NCI-H1436 (cell line): ENCODE results near the gene DOK4.

Source experiments
- DNase-seq: peaks from one replicate; lab custom pipeline; 2025; lab: John Stamatoyannopoulos, UW

The DOK4 gene

GRCh38 chr16:57485916-57486857, at the start of gene DOK4:
Gene DOK4, minus strand, starts transcription at chr16:57486493. Its CDS starts 6,986 bp downstream, at chr16:57479507.
- DNase-seq: peak; percentile 53

DNA sequence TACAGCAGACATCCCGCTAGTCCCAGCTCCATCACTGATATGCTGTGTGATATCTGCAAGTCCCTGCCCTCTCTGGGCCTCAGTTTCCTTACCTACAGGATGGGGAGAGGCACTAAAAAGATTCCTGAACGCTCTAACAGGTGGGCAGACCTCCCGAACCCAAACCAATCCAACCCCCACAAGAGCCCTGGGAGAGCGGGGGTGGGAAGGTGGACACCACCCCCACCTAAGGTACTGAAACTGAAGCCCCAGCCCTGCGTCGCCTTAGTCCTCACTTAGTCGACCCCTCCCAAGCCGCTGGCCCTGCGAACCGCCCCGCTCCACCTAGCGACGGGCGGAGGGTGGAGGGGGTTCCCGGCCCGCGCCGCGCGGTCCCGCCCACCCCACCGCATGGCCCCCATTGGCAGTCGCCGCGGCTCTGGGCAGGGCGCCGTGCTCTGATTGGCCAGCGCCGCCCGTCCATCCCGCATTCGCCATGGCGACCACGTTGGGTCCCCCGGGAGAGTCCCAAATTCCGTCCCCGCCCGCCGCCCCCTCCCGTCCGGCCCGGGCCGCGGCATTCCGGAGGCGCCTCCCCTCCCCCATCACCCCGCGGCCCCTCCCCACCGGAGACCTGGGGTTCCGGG, 49.5 kb upstream of the DOK4 start:
- peak; percentile 84 for DNase-seq

GRCh38 chr16:57534881-57535658, 48.8 kb upstream of the DOK4 start:
- no peak for DNase-seq

- DNase-seq: no peak
Measured at GRCh38 chr16:57534337-57534880, 48.1 kb upstream of the DOK4 start.

DNA sequence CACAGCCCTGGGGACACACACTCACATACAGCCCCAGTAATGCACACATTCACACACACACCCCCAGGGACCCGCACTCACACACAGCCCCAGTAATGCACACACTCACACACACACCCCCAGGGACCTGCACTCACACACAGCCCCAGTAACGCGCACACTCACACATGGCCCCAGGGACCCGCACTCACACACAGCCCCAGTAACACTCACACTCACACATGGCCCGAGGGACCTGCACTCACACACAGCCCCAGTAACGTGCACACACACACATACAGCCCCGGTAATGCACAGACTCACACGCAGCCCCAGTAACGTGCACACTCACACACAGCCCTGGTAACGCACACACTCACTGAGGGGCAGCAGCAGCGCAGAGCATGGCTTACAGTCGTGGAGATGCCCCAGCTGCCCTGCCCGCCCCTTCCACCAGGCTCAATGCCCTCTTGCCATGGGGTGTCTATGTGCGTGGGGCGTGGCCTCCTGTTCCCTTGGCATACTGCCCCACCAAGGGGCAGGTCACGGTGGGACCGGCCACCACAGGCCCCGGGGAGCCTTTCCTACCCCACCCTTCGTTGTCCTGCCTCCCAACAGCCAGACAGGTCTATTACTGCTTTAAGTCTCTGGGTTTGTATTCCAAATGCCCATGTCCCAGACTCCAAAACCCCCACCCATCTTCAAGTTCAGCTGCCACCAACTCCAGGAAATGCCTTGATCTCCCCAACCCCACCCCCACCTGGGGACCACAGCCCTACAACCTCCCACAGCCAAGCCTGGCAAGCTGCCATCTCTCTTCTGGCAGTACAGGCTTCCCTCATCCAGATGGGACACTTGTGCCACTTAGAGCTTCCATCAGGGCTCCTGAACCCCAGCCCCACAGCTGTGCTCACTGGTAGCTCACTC, 47.4 kb upstream of the DOK4 start:
- DNase-seq: no peak

- DNase-seq: no peak
Measured at GRCh38 chr16:57532266-57532625, 46.0 kb upstream of the DOK4 start.

DNA sequence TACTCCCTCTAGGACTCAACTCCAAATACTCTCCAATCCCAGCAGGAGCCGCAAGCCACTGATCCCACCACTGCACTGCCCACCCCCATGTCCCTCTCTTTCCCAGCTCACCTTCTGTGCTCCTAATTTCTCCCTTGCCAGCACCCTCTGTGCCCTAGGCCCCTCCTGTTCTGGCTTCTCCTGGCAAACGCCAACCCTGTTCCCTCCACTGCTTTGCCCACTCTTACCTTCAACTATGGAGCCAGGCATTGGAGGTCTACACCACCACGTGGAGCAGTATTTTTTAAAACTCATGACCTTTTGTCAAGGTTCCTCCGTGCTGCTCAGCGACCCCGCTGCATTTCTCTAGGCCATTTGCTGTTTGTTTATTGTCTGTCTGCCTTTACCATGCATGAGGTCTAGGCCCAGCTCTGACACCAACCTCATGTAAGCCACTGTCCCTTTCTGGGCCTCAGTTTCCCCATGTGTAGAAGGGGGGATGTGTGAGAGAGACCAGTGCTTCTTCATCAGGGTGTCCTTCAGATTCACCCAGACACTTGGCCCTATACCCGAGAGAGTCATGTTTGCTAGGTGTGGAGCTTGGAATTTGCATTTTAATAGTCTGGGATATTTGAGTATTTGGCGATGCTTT, 45.5 kb upstream of the DOK4 start:
- DNase-seq: no peak

DNA sequence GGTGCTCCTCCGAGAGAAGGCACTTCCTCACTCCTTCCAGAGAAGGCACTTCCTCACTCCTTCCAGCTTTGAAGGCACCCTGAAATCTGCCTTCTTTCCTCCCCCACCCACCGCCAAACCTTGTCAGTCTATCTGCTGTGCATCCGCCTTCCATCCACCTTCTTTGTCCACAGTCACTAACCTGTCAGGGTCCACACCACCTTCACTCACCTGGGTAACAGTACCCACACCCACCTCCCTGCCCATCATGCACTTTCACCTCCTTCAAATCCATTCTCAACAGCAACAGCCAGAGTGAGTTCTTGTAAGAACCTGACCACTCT, 44.9 kb upstream of the DOK4 start:
- DNase-seq: no peak

DNA sequence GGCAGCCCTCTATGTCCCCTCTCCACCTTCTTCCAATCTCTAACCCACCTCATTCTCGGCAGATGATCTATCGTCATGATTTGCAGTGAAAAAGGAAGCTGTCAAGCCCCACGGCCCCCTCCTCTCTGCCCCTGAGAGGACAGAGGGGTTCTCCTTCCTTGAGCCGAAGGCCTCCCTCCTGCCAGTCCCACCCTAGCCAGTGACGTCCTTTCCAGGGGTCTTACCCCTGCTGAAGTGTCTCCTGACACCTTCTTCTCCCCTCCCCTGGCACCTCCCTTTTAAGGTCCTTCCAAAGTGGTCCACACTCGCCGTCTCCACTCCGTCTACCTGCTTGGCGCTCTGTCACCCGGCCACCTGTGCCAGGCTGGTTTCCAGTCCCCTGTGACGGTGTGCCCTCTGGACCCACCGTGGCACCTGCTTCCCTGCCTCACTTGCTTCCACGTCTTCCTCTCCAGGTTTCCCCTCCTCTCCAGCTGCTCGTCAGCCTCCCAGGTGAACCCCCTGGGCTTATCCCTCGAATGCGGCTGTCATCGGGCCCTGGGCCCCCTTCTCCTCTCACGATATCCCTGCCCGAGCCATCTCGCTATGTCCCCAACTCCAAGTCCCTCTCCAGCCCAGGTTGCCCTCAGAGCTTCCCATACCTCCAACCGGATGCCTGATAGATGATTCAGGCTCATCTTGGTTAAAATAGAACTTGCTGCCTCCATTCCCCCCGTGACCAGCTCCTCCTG, 44.4 kb upstream of the DOK4 start:
- no peak for DNase-seq

DNA sequence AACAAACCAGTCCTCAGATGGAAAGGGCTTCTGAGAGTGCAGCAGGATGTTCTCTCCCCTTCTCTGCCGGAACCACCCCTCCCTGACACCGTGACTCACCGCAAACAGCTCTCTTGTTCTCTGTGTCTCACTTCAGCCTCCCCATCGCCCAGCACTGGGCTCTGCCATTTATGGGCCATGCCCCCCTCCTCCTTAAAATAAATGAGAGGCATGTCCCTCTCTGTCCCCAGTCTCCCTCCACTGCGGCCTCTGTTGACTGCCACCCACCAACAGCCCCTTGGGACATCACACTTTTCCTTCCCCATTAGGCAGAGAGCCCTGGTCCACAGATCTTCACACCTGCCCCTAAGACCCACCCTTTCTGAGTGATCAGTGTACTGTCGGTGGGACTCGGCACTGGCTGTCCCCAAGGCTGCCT, 43.8 kb upstream of the DOK4 start:
- no peak for DNase-seq

GRCh38 chr16:57529391-57530103, 43.3 kb upstream of the DOK4 start:
- no peak for DNase-seq

GRCh38 chr16:57528499-57529390, 42.5 kb upstream of the DOK4 start:
- peak; percentile 79 for DNase-seq

DNA sequence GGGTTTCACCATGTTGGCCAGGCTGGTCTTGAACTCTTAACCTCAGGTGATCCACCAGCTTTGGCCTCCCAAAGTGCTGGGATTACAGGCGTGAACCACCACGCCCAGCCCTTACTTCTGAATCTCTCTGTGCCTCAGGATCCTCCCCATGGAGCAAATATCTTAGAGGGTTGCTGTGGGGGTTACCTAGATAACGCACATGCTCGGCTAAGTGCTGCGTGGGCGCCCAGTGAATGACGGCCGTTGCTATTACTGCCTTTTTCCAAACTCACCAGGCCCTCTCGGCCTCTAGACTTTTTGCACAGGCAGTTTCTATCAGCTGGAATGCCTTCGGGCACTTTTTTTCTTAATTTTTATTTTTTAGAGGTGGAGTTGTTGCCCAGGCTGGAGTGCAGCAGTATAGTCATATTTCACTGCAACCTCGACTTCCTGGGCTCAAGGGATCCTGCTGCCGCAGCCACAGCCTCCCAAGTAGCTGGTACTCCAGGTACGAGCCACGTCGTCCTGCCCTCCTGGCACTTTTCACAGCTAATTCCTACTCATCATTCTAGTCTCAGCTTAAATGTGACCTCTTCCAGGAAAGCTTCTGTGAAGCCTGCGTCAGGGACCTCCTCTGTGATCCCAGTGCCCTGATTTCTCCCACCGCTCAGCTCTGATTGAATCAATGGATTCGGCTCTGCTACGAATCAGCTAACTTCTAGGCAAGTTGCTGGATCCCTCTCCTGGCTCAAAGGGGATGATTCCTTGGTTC, 41.5 kb upstream of the DOK4 start:
- no peak for DNase-seq

DNA sequence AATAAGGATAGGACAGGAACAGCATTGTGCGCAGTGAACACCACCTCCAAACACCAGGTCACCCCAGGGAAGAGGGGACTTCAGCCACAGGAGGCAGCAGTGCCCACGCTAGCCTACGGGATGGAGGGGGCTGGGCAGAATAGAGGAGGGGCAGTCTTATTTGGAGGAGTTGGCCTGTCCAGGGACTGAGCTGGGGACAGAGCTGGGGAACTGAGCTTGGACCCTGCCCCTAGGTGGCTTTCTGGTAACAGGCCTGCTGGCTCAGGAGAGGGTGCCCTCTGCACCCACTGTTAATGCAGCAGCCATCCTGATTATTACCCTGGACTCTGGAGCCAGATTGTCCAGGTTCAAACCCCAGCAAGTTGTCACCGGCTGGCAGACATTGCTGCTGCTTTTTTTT, 40.7 kb upstream of the DOK4 start:
- DNase-seq: no peak

DNA sequence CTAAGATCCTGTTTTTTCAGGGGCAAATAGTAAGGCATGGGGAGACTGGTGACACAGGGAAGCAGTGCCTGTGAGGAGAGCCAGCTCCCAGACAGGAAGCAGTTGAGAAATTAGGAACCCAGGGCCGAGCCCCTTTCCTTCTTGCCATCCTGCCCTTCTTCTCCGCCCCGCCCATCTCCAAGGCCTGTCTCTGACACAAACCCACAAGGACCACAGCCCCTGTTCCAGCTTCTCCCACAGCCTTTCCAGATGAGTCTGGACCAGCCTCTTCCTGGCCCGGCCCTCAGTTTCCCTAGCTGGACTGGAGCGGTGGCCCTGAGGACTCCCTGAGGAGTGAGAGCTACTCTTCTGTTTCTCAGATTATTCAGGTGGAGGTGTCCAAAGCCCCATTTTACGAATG, 40.2 kb upstream of the DOK4 start:
- DNase-seq: no peak

- DNase-seq: no peak
Measured at GRCh38 chr16:57525761-57526160, 39.5 kb upstream of the DOK4 start.

GRCh38 chr16:57522960-57523359, 36.7 kb upstream of the DOK4 start:
- DNase-seq: no peak
